DND-41 (cell line): ENCODE data around the gene SHD.
"Not testable (repeated sequence)": the region's sequence is repeated elsewhere in the genome, so short reads cannot be mapped to it uniquely, and the experiment has no call there.

ENCODE experiments used
- ATAC-seq: fragments of 200-7000 bp; cut with Tn5 transposase; 3 replicates; pipeline ENCODE4 v1.9.1; 2021; ENCODE audit warnings: low read depth; ENCODE audit not compliant: insufficient read depth
- DNase-seq: peaks from one replicate; pipeline ENCODE4 v3.0.0-alpha.2; 2020
- H2AFZ ChIP-seq: 2 replicates; pipeline ENCODE4 v1.6.0; 2012; ENCODE audit warnings: low read depth, low read length
- H3K27ac ChIP-seq: 2 replicates; pipeline ENCODE4 v1.5.1; 2012; ENCODE audit warnings: low read length, inconsistent platforms
- H3K27me3 ChIP-seq: fragments of 200-600 bp; sonication (generic); 2 replicates; pipeline ENCODE4 v1.6.0; 2012; ENCODE audit warnings: low read length, mild to moderate bottlenecking, inconsistent platforms; ENCODE audit not compliant: insufficient read depth, poor library complexity
- H3K36me3 ChIP-seq: 2 replicates; pipeline ENCODE4 v1.5.1; 2012; ENCODE audit warnings: low read length, inconsistent platforms; ENCODE audit not compliant: insufficient read depth
- H3K4me1 ChIP-seq: 2 replicates; pipeline ENCODE4 v1.5.1; 2012; ENCODE audit warnings: mild to moderate bottlenecking, low read length; ENCODE audit not compliant: insufficient read depth
- H3K4me2 ChIP-seq: 2 replicates; pipeline ENCODE4 v1.6.0; 2012; ENCODE audit warnings: mild to moderate bottlenecking, moderate library complexity, low read length, inconsistent platforms; ENCODE audit not compliant: insufficient read depth
- H3K4me3 ChIP-seq, 2 experiments: fragments of 200-600 bp in 1 of 2; shearing (Covaris generic) in 1 of 2; 2 replicates each; pipeline ENCODE4 v1.5.1; 2012 to 2016; ENCODE audit warnings: inconsistent platforms in 2 of 2, low read length in 2 of 2, mild to moderate bottlenecking in 2 of 2, low read depth in 1 of 2, moderate library complexity in 1 of 2
- H3K79me2 ChIP-seq: 2 replicates; pipeline ENCODE4 v1.6.0; 2012; ENCODE audit warnings: low read length, inconsistent platforms; ENCODE audit not compliant: insufficient read depth
- H3K9ac ChIP-seq: 2 replicates; pipeline ENCODE4 v1.6.0; 2012; ENCODE audit warnings: low read depth, mild to moderate bottlenecking, inconsistent platforms, low read length, moderate library complexity
- H3K9me3 ChIP-seq: 2 replicates; pipeline ENCODE4 v1.5.1; 2012; ENCODE audit warnings: low read length, moderate library complexity, mild to moderate bottlenecking, inconsistent platforms; ENCODE audit not compliant: insufficient read depth, severe bottlenecking
- H4K20me1 ChIP-seq: 2 replicates; pipeline ENCODE4 v1.6.0; 2012; ENCODE audit warnings: low read length; ENCODE audit not compliant: insufficient read depth
- CTCF ChIP-seq: IDR thresholded peaks from 2 replicates; pipeline ENCODE4 v1.5.1; 2012; ENCODE audit warnings: borderline replicate concordance, low read length, moderate library complexity, mild to moderate bottlenecking; ENCODE audit not compliant: poor library complexity, severe bottlenecking; ENCODE audit errors: extremely low read depth
- EZH2 ChIP-seq: IDR thresholded peaks from 3 replicates; pipeline ENCODE4 v1.6.1; 2012; ENCODE audit warnings: borderline replicate concordance, low read depth, mild to moderate bottlenecking, moderate library complexity, low read length, inconsistent platforms; ENCODE audit not compliant: severe bottlenecking

SHD gene

GRCh38 chr19:4268816-4269430, 10.1 kb upstream of the SHD start:
- Histone ChIP-seq H3K9ac (no peak overlapping the region), H2AFZ (no peak overlapping the region), H3K4me2 (no peak overlapping the region), H3K36me3 (peaks cover 43% of the 10 kb centered on the region), H3K79me2 (no peaks in the 10 kb centered on the region), H3K4me1 (no peaks in the 10 kb centered on the region), H3K27me3 (no peaks in the 10 kb centered on the region), H4K20me1 (peaks cover 6% of the 10 kb centered on the region), H3K4me3 (no peak overlapping the region), H3K27ac (no peak overlapping the region), H3K9me3 (no peaks in the 10 kb centered on the region)
- DNase-seq (no peak), ATAC-seq (no peak)
- TF ChIP-seq EZH2 (no peak), CTCF (no peak)

GRCh38 chr19:4272894-4273293, 6.2 kb upstream of the SHD start:
- DNase-seq (no peak), ATAC-seq (no peak)
- Histone ChIP-seq H3K9ac (no peak overlapping the region), H4K20me1 (no peaks in the 10 kb centered on the region), H2AFZ (no peak overlapping the region), H3K4me3 (no peak overlapping the region), H3K27me3 (peaks cover under 1% of the 10 kb centered on the region), H3K4me1 (no peaks in the 10 kb centered on the region), H3K79me2 (no peaks in the 10 kb centered on the region), H3K4me2 (no peak overlapping the region), H3K27ac (no peak overlapping the region), H3K36me3 (peaks cover 24% of the 10 kb centered on the region), H3K9me3 (no peaks in the 10 kb centered on the region)
- TF ChIP-seq EZH2 (no peak), CTCF (no peak)

- H2AFZ ChIP-seq, ATAC-seq, H3K9me3 ChIP-seq, DNase-seq, H3K9ac ChIP-seq, H3K4me2 ChIP-seq, H3K4me3 ChIP-seq, H3K79me2 ChIP-seq, H3K4me1 ChIP-seq, H3K27ac ChIP-seq, H4K20me1 ChIP-seq: not testable (repeated sequence)
- Histone ChIP-seq H3K36me3 (peaks cover 10% of the 10 kb centered on the region; the same call in 1 of the 2 replicates), H3K27me3 (peaks cover 13% of the 10 kb centered on the region)
These were observed 4.8 kb upstream of the SHD start for GRCh38 chr19:4274321-4274686.

- H3K4me2 ChIP-seq = no peak overlapping the region
- no peak for TF ChIP-seq EZH2
- no peak for DNase-seq
- no peaks in the 10 kb centered on the region for H4K20me1 ChIP-seq
- no peaks in the 10 kb centered on the region for H3K36me3 ChIP-seq
- H3K79me2 ChIP-seq = no peaks in the 10 kb centered on the region
- no peak overlapping the region for H3K4me3 ChIP-seq
- no peak overlapping the region for H3K9ac ChIP-seq
- ATAC-seq = no peak
- no peaks in the 10 kb centered on the region for H3K9me3 ChIP-seq
- no peak overlapping the region for H3K27ac ChIP-seq
- peaks cover 22% of the 10 kb centered on the region for H3K27me3 ChIP-seq
- no peaks in the 10 kb centered on the region for H3K4me1 ChIP-seq
- no peak overlapping the region for H2AFZ ChIP-seq
These were observed 1.8 kb upstream of the SHD start for GRCh38 chr19:4277191-4277696.
